ENCODE measurements around the gene SNCA.

DNA sequence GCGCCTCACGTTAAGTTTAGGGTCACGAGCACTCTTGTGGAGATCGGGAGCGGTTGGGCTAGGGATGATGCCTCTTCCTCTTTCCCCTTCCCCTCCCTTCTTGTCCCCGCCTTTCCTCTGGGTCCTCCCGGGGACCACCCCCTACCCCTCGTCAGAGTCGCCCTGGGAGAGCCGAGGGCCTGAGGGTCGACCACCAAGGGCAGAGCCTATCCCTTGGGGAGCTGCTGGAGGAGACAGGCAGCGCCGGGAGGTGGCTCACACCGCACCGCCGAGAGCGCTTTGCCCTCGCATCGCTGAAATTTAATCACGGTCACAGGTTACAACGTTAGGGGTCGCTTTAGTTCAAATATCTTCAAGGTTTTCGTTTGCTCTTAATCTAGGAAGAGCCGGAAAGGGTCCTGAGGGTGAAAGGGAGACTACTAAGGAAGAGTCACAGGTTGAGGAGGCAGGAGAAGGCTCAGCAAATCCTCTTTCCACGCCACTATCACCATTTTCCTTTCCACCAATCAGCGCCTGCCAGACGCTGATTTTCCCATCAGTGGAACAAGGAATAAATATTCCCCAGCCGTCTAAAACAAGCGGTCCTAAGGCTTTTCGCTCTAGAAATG is 528 bp upstream of the SNCA start:
- TF ChIP-seq, protein P1, sequence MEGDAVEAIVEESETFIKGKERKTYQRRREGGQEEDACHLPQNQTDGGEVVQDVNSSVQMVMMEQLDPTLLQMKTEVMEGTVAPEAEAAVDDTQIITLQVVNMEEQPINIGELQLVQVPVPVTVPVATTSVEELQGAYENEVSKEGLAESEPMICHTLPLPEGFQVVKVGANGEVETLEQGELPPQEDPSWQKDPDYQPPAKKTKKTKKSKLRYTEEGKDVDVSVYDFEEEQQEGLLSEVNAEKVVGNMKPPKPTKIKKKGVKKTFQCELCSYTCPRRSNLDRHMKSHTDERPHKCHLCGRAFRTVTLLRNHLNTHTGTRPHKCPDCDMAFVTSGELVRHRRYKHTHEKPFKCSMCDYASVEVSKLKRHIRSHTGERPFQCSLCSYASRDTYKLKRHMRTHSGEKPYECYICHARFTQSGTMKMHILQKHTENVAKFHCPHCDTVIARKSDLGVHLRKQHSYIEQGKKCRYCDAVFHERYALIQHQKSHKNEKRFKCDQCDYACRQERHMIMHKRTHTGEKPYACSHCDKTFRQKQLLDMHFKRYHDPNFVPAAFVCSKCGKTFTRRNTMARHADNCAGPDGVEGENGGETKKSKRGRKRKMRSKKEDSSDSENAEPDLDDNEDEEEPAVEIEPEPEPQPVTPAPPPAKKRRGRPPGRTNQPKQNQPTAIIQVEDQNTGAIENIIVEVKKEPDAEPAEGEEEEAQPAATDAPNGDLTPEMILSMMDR (IDR thresholded peaks at IDR 0.05) = no peak
- no peak for TF ChIP-seq POLR2A (IDR thresholded peaks at IDR 0.05)
